Thoracic aorta endothelial cell (primary cell): ENCODE results near the gene AK8. TPM values are rescaled to one million over a fixed set of nuclear protein-coding genes. Genes with fewer than 3 reads are reported as not detected.

Experiments used
- total RNA-seq: library from RNA; depleted of rRNA; stranded (reverse); fragments of >200 nt; gene quantifications from 2 replicates; pipeline ENCODE4 v1.2.3, GENCODE V29; 2012

The AK8 gene
- 0.13 TPM in 1 of 2 replicates, not detected in the other for total RNA-seq

GRCh38 chr9:132877824-132878694 lies at the start of gene AK8:
TSS of gene AK8 (minus strand) at chr9:132878284. CDS start at chr9:132878255, 29 bp downstream.

GRCh38 chr9:132878695-132879456 lies 792 bp upstream of the AK8 start, which contains the start of gene SPACA9:
TSS of gene SPACA9 (plus strand) at chr9:132878898. CDS start at chr9:132883948, 5,050 bp downstream.

Other genes starting within 250 kb of the AK8 start
- 17.6 and 18.8 TPM in 2 replicates for gene DDX31, start 208.3 kb downstream of the AK8 start, total RNA-seq
- 33.2 and 37.0 TPM in 2 replicates for gene GTF3C4, start 207.8 kb downstream of the AK8 start, total RNA-seq
- gene SPACA9, start 614 bp upstream of the AK8 start, total RNA-seq = 2.0 TPM in 2 replicates
- 44.8 and 46.7 TPM in 2 replicates for gene TSC1, start 66.3 kb upstream of the AK8 start, total RNA-seq
- gene GFI1B, start 100.4 kb upstream of the AK8 start, total RNA-seq = not detected in 2 replicates
- gene GTF3C5, start 152.7 kb upstream of the AK8 start, total RNA-seq = 44.3 and 57.2 TPM in 2 replicates
- gene CEL, start 183.7 kb upstream of the AK8 start, total RNA-seq = 0.14 and 0.53 TPM in 2 replicates
- 32.0 and 35.2 TPM in 2 replicates for gene RALGDS, start 243.0 kb upstream of the AK8 start, total RNA-seq